Neural cell (in vitro differentiated cells): ENCODE data around the gene IFIH1. TPM values are rescaled to one million over a fixed set of nuclear protein-coding genes. Genes with fewer than 3 reads are reported as not detected.

Experiments
- H2AFZ ChIP-seq: fragments of 200-600, 300-800 bp; sonication (generic), shearing (Covaris generic); 2 replicates; pipeline ENCODE4 v1.6.0; 2014; ENCODE audit warnings: low read depth, mild to moderate bottlenecking, antibody characterized with exemption, low read length, moderate library complexity
- H3F3A ChIP-seq: fragments of 200-600 bp; shearing (Covaris generic); 2 replicates; pipeline ENCODE4 v1.6.1; 2016; ENCODE audit warnings: mild to moderate bottlenecking, moderate library complexity, mixed read lengths, antibody characterized with exemption, low read length; ENCODE audit not compliant: insufficient read depth, poor library complexity, severe bottlenecking
- H3K27ac ChIP-seq: fragments of 200-600, 300-800 bp; sonication (generic), shearing (Covaris generic); 2 replicates; pipeline ENCODE4 v1.5.1; 2014; ENCODE audit warnings: mild to moderate bottlenecking, low read length, moderate library complexity
- H3K27me3 ChIP-seq: fragments of 300-800, 200-600 bp; sonication (generic), shearing (Covaris generic); 2 replicates; pipeline ENCODE4 v1.6.0; 2014; ENCODE audit warnings: mild to moderate bottlenecking, low read depth, low read length, moderate library complexity; ENCODE audit not compliant: insufficient read depth
- H3K36me3 ChIP-seq: fragments of 300-800, 200-600 bp; sonication (generic), shearing (Covaris generic); 2 replicates; pipeline ENCODE4 v1.5.1; 2014; ENCODE audit warnings: mild to moderate bottlenecking, antibody characterized with exemption, low read length, moderate library complexity; ENCODE audit not compliant: insufficient read depth
- H3K4me2 ChIP-seq: fragments of 300-800, 200-600 bp; sonication (generic), shearing (Covaris generic); 2 replicates; pipeline ENCODE4 v1.6.0; 2014; ENCODE audit warnings: mild to moderate bottlenecking, low read length
- H3K4me3 ChIP-seq: fragments of 300-800, 200-600 bp; sonication (generic), shearing (Covaris generic); 2 replicates; pipeline ENCODE4 v1.5.1; 2014; ENCODE audit warnings: mild to moderate bottlenecking, low read length, moderate library complexity
- H3K79me2 ChIP-seq: fragments of 200-600 bp; shearing (Covaris generic); replicated peaks from 2 replicates; pipeline ENCODE4 v1.6.0; 2014; ENCODE audit warnings: mild to moderate bottlenecking, low read length, moderate library complexity; ENCODE audit not compliant: insufficient read depth
- H3K9ac ChIP-seq: fragments of 300-800, 200-600 bp; sonication (generic), shearing (Covaris generic); 2 replicates; pipeline ENCODE4 v1.6.1; 2016; ENCODE audit warnings: mild to moderate bottlenecking, low read length, mixed read lengths
- H3K9me2 ChIP-seq: fragments of 200-600 bp; shearing (Covaris generic); 2 replicates; pipeline ENCODE4 v1.6.1; 2016; ENCODE audit warnings: mild to moderate bottlenecking, low read length, mixed read lengths; ENCODE audit not compliant: insufficient read depth
- H3K9me3 ChIP-seq: fragments of 200-600, 300-800 bp; sonication (generic), shearing (Covaris generic); 2 replicates; pipeline ENCODE4 v1.6.1; 2016; ENCODE audit warnings: mild to moderate bottlenecking, mixed run types, low read length, moderate library complexity, mixed read lengths
- H4K20me1 ChIP-seq: fragments of 200-600 bp; shearing (Covaris generic); 2 replicates; pipeline ENCODE4 v1.6.1; 2016; ENCODE audit warnings: mild to moderate bottlenecking, mixed run types; ENCODE audit not compliant: insufficient read depth
- EP300 ChIP-seq: fragments of 450-650 bp; conservative IDR thresholded peaks from 2 replicates; pipeline ENCODE4 v1.6.1; 2014; ENCODE audit warnings: antibody characterized with exemption, mild to moderate bottlenecking, moderate library complexity; ENCODE audit not compliant: poor library complexity, severe bottlenecking
- EZH2 ChIP-seq: fragments of 200-600, 300-800 bp; shearing (Covaris generic), sonication (generic); IDR thresholded peaks from 2 replicates; pipeline ENCODE4 v1.6.1; 2014; ENCODE audit warnings: antibody characterized with exemption, low read length, borderline replicate concordance, mild to moderate bottlenecking; ENCODE audit not compliant: insufficient read depth, poor library complexity, severe bottlenecking
- MXI1 ChIP-seq: fragments of 450-650 bp; conservative IDR thresholded peaks from 2 replicates; pipeline ENCODE4 v1.6.1; 2014; ENCODE audit warnings: antibody characterized with exemption, mild to moderate bottlenecking; ENCODE audit not compliant: poor library complexity, severe bottlenecking
- POLR2AphosphoS5 ChIP-seq: IDR thresholded peaks from 2 replicates; pipeline ENCODE4 v1.6.1; 2012
- RAD21 ChIP-seq: fragments of 450-650 bp; conservative IDR thresholded peaks from 2 replicates; pipeline ENCODE4 v1.6.1; 2014; ENCODE audit warnings: antibody characterized with exemption, mild to moderate bottlenecking, moderate library complexity
- SMC3 ChIP-seq: fragments of 450-650 bp; conservative IDR thresholded peaks from 2 replicates; pipeline ENCODE4 v1.6.1; 2014; ENCODE audit warnings: antibody characterized with exemption, mild to moderate bottlenecking, moderate library complexity; ENCODE audit not compliant: poor library complexity
- TAF1 ChIP-seq: IDR thresholded peaks from 2 replicates; pipeline ENCODE4 v1.6.1; 2012; ENCODE audit warnings: low read depth
- polyA plus RNA-seq: library from polyadenylated mRNA; depleted of rRNA; stranded (reverse); fragments of >200 nt; gene quantifications from 2 replicates; pipeline ENCODE4 v1.2.3, GENCODE V29; 2014
- TF ChIP-seq, protein P1 (sequence below): IDR thresholded peaks from 2 replicates; pipeline ENCODE4 v1.6.1; 2012; ENCODE audit warnings: borderline replicate concordance
- TF ChIP-seq, protein P2 (sequence below): fragments of 450-650 bp; IDR thresholded peaks from 2 replicates; pipeline ENCODE4 v1.5.1; 2014; ENCODE audit warnings: antibody characterized with exemption, mild to moderate bottlenecking, moderate library complexity; ENCODE audit not compliant: poor library complexity, severe bottlenecking

The IFIH1 gene
- polyA plus RNA-seq, 1 donor from 2014 or later = not detected

DNA sequence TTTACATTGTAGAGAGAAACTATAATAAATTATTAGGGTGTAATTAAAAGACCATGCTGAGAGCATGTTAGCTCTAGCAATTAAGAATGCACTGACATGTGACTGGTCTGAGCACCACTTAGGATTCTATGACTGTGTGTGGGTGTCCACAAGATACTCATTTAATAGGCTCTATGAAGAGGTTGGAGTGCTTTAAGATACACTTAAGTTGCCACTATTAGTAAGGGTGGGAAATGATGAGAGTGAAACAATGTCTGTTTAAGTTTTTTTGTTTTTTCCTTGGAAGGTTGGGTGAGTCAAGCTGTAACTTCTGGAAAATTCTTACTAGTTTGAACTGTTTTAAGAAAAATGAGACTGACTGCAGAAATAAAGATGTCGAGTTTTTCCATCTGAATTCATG lies 73.4 kb downstream of the IFIH1 start:
- no peaks in the 10 kb centered on the region for H3K9me2 ChIP-seq
- H3K4me2 ChIP-seq = no peak overlapping the region
- no peaks in the 10 kb centered on the region for H3K27me3 ChIP-seq
- no peaks in the 10 kb centered on the region for H3F3A ChIP-seq
- no peaks in the 10 kb centered on the region for H4K20me1 ChIP-seq
- H3K4me3 ChIP-seq = no peak overlapping the region
- H3K36me3 ChIP-seq = no peaks in the 10 kb centered on the region
- TF ChIP-seq, protein P1, sequence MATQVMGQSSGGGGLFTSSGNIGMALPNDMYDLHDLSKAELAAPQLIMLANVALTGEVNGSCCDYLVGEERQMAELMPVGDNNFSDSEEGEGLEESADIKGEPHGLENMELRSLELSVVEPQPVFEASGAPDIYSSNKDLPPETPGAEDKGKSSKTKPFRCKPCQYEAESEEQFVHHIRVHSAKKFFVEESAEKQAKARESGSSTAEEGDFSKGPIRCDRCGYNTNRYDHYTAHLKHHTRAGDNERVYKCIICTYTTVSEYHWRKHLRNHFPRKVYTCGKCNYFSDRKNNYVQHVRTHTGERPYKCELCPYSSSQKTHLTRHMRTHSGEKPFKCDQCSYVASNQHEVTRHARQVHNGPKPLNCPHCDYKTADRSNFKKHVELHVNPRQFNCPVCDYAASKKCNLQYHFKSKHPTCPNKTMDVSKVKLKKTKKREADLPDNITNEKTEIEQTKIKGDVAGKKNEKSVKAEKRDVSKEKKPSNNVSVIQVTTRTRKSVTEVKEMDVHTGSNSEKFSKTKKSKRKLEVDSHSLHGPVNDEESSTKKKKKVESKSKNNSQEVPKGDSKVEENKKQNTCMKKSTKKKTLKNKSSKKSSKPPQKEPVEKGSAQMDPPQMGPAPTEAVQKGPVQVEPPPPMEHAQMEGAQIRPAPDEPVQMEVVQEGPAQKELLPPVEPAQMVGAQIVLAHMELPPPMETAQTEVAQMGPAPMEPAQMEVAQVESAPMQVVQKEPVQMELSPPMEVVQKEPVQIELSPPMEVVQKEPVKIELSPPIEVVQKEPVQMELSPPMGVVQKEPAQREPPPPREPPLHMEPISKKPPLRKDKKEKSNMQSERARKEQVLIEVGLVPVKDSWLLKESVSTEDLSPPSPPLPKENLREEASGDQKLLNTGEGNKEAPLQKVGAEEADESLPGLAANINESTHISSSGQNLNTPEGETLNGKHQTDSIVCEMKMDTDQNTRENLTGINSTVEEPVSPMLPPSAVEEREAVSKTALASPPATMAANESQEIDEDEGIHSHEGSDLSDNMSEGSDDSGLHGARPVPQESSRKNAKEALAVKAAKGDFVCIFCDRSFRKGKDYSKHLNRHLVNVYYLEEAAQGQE = no peak
- TF ChIP-seq SMC3 (no peak), EZH2 (no peak), RAD21 (no peak), TAF1 (no peak), EP300 (no peak), MXI1 (no peak), POLR2AphosphoS5 (no peak)
- TF ChIP-seq, protein P2, sequence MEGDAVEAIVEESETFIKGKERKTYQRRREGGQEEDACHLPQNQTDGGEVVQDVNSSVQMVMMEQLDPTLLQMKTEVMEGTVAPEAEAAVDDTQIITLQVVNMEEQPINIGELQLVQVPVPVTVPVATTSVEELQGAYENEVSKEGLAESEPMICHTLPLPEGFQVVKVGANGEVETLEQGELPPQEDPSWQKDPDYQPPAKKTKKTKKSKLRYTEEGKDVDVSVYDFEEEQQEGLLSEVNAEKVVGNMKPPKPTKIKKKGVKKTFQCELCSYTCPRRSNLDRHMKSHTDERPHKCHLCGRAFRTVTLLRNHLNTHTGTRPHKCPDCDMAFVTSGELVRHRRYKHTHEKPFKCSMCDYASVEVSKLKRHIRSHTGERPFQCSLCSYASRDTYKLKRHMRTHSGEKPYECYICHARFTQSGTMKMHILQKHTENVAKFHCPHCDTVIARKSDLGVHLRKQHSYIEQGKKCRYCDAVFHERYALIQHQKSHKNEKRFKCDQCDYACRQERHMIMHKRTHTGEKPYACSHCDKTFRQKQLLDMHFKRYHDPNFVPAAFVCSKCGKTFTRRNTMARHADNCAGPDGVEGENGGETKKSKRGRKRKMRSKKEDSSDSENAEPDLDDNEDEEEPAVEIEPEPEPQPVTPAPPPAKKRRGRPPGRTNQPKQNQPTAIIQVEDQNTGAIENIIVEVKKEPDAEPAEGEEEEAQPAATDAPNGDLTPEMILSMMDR = no peak
- H3K79me2 ChIP-seq = no peaks in the 10 kb centered on the region
- H3K27ac ChIP-seq = no peak overlapping the region
- H3K9me3 ChIP-seq = no peaks in the 10 kb centered on the region
- no peak overlapping the region for H3K9ac ChIP-seq
- H2AFZ ChIP-seq = no peak overlapping the region

DNA sequence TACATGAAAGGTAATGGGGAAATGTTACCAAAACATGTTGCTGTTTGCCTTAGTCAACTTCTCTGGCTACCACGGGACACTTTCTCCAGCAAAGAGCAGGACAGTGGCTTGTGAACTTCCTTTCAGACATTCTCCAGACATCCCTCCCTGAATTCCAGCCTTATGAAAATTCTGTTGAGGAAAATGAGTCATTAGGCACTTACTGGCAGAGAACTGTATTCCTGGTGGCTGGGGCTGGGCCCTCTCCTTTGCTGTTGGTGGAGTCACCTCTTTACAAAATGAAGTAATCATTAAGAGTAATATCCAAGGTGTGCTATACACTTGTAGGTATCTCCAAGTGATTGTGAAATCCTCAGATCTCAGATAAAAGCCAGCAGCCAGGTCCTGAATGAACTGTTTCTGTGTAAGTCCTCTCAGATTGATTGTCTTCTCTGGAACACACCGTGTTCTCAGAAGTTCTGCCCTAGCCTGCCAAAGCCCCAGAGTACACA lies 73.9 kb downstream of the IFIH1 start:
- Histone ChIP-seq H4K20me1 (no peaks in the 10 kb centered on the region), H2AFZ (no peak overlapping the region), H3K79me2 (no peaks in the 10 kb centered on the region), H3K4me2 (no peak overlapping the region), H3K36me3 (no peaks in the 10 kb centered on the region), H3K27ac (no peak overlapping the region), H3K9ac (no peak overlapping the region), H3F3A (no peaks in the 10 kb centered on the region), H3K27me3 (no peaks in the 10 kb centered on the region), H3K4me3 (no peak overlapping the region), H3K9me3 (no peaks in the 10 kb centered on the region), H3K9me2 (no peaks in the 10 kb centered on the region)
- TF ChIP-seq EP300 = no peak
- no peak for TF ChIP-seq TAF1
- TF ChIP-seq SMC3 = no peak
- TF ChIP-seq MXI1 = no peak
- no peak for TF ChIP-seq POLR2AphosphoS5
- TF ChIP-seq, protein P2 = no peak
- TF ChIP-seq EZH2 = no peak
- TF ChIP-seq RAD21 = no peak
- TF ChIP-seq, protein P1 = no peak
